A673 (cell line): Measurements from ENCODE around the gene ANO7. TPM values are rescaled to one million over a fixed set of nuclear protein-coding genes. Genes with fewer than 3 reads are reported as not detected.

ENCODE experiments used
- BruUV-seq: library from RNA; stranded (reverse); fragments of 400-500 nt; replicated peaks from 2 replicates; lab custom pipeline; 2021; lab: Mats Ljungman, UMichigan
- CTCF ChIA-PET: fragments of 300-600 bp; sonication (Branson Sonifier 250); formaldehyde crosslinking; loops from one replicate; lab custom pipeline; 2022; ENCODE audit warnings: antibody characterized with exemption; lab: Charles Lee
- POLR2A ChIA-PET: fragments of 300-600 bp; sonication (Branson Sonifier 250); formaldehyde crosslinking; loops from one replicate; lab custom pipeline; 2022; ENCODE audit warnings: antibody characterized with exemption; ENCODE audit not compliant: low non-redundant PET; lab: Charles Lee
- DNase-seq: peaks from one replicate; pipeline ENCODE4 v3.0.0-alpha.2; 2015; ENCODE audit warnings: low spot score
- H3K27ac ChIP-seq: fragments of 200-600 bp; sonication (generic); 2 replicates; pipeline ENCODE4 v1.5.1; 2016; ENCODE audit warnings: mixed run types, low read depth, mild to moderate bottlenecking, mixed read lengths, antibody characterized with exemption, low read length; ENCODE audit not compliant: poor library complexity, severe bottlenecking
- H3K27me3 ChIP-seq: fragments of 200-600 bp; sonication (generic); replicated peaks from 2 replicates; pipeline ENCODE4 v1.6.1; 2017; ENCODE audit warnings: mixed run types, low read depth, mild to moderate bottlenecking, mixed read lengths, antibody characterized with exemption, low read length; ENCODE audit not compliant: insufficient read depth, poor library complexity
- H3K36me3 ChIP-seq: fragments of 200-600 bp; sonication (generic); 2 replicates; pipeline ENCODE4 v1.6.1; 2016; ENCODE audit warnings: mixed run types, mild to moderate bottlenecking, mixed read lengths, antibody characterized with exemption, low read length; ENCODE audit not compliant: insufficient read depth, poor library complexity, severe bottlenecking
- H3K4me1 ChIP-seq: fragments of 200-600 bp; sonication (generic); 2 replicates; pipeline ENCODE4 v1.6.1; 2017; ENCODE audit warnings: mixed run types, mild to moderate bottlenecking, mixed read lengths, antibody characterized with exemption, low read length; ENCODE audit not compliant: insufficient read depth, poor library complexity, severe bottlenecking
- H3K4me3 ChIP-seq: fragments of 200-600 bp; sonication (generic); 2 replicates; pipeline ENCODE4 v1.5.1; 2016; ENCODE audit warnings: low read depth, mixed run types, mild to moderate bottlenecking, mixed read lengths, low read length; ENCODE audit not compliant: poor library complexity, severe bottlenecking
- H3K9me3 ChIP-seq: fragments of 200-600 bp; sonication (generic); 2 replicates; pipeline ENCODE4 v1.6.1; 2016; ENCODE audit warnings: mixed run types, low read depth, mild to moderate bottlenecking, mixed read lengths, antibody characterized with exemption, low read length; ENCODE audit not compliant: poor library complexity, severe bottlenecking
- EZH2 ChIP-seq: fragments of 200-600 bp; sonication (generic); IDR thresholded peaks from 2 replicates; pipeline ENCODE4 v1.6.1; 2017; ENCODE audit warnings: borderline replicate concordance, low read depth, mild to moderate bottlenecking, mixed read lengths, antibody characterized with exemption, low read length; ENCODE audit not compliant: poor library complexity, severe bottlenecking
- intact Hi-C: fragments of 100-400 bp; cut with micrococcal nuclease; formaldehyde crosslinking; loops from one replicate; pipeline ENCODE4 v1.10.0; 2022; ENCODE audit not compliant: unreplicated experiment
- total RNA-seq: library from RNA; stranded (reverse); gene quantifications from 2 replicates; pipeline ENCODE4 v1.2.3, GENCODE V29; 2021
- TF ChIP-seq, protein P1 (sequence below): fragments of 300-800, 200-600 bp; sonication (generic); conservative IDR thresholded peaks from 2 replicates; pipeline ENCODE4 v1.5.1; 2017; ENCODE audit warnings: low read depth, mild to moderate bottlenecking, antibody characterized with exemption, low read length, moderate library complexity, mixed read lengths

Gene ANO7
- total RNA-seq, 1 experiment from 2014 or later = 0.45 TPM

DNA sequence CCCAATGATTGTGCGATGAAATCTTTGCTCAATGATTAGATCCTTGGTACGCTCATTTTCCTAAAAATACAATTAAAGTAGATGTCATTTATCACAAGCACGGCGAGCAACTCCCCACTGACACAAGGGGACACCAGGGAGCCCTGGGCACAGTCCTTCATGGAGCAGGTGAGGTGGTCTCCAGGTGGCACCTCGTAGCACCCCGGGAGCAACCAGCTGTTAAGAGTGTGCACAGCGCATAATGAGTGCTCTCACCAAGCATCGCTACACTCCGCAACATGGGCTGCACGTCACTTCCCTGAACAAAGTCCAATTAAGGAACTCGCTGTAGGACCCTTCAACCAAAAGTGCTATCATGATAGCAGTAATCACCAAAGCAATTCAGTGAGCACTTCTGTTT is 59.8 kb downstream of the ANO7 start:
- H3K36me3 ChIP-seq = peaks cover 99% of the 10 kb centered on the region
- intact Hi-C loops = no loop called here
- TF ChIP-seq, protein P1, sequence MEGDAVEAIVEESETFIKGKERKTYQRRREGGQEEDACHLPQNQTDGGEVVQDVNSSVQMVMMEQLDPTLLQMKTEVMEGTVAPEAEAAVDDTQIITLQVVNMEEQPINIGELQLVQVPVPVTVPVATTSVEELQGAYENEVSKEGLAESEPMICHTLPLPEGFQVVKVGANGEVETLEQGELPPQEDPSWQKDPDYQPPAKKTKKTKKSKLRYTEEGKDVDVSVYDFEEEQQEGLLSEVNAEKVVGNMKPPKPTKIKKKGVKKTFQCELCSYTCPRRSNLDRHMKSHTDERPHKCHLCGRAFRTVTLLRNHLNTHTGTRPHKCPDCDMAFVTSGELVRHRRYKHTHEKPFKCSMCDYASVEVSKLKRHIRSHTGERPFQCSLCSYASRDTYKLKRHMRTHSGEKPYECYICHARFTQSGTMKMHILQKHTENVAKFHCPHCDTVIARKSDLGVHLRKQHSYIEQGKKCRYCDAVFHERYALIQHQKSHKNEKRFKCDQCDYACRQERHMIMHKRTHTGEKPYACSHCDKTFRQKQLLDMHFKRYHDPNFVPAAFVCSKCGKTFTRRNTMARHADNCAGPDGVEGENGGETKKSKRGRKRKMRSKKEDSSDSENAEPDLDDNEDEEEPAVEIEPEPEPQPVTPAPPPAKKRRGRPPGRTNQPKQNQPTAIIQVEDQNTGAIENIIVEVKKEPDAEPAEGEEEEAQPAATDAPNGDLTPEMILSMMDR = no peak
- TF ChIP-seq EZH2 = no peak
- BruUV-seq = no TSS peak
- H3K27ac ChIP-seq = no peak overlapping the region
- no peaks in the 10 kb centered on the region for H3K27me3 ChIP-seq
- ChIA-PET CTCF (no interaction called here), POLR2A (no interaction called here)
- no peak overlapping the region for H3K4me3 ChIP-seq
- H3K9me3 ChIP-seq = no peaks in the 10 kb centered on the region
- DNase-seq = no peak
- no peaks in the 10 kb centered on the region for H3K4me1 ChIP-seq

DNA sequence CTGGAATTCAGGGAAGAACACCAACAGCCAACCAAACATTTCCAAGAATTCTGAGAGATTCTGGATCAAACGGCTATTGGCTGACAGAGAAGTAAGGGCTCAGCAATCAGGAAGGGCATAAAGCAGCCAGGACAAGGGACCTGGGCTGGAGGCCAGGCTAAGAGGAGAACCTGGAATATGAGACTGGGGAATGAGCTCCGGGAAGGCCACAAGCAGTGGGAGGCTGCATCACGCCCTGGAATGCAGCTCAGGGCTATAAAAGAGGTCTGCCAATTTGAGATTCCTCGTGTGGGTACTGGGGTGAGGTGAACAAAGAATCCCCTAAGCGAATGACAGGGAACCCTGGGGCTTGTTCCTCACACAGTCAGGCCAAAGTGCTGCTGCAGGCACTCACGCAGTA is 60.4 kb downstream of the ANO7 start:
- H3K27me3 ChIP-seq = no peaks in the 10 kb centered on the region
- POLR2A ChIA-PET = no interaction called here
- H3K27ac ChIP-seq = no peak overlapping the region
- DNase-seq = no peak
- peaks cover 99% of the 10 kb centered on the region for H3K36me3 ChIP-seq
- no peaks in the 10 kb centered on the region for H3K4me1 ChIP-seq
- BruUV-seq = no TSS peak
- no peak for TF ChIP-seq EZH2
- TF ChIP-seq, protein P1 = no peak
- no peak overlapping the region for H3K4me3 ChIP-seq
- intact Hi-C loops = no loop called here
- H3K9me3 ChIP-seq = no peaks in the 10 kb centered on the region
- CTCF ChIA-PET = no interaction called here

DNA sequence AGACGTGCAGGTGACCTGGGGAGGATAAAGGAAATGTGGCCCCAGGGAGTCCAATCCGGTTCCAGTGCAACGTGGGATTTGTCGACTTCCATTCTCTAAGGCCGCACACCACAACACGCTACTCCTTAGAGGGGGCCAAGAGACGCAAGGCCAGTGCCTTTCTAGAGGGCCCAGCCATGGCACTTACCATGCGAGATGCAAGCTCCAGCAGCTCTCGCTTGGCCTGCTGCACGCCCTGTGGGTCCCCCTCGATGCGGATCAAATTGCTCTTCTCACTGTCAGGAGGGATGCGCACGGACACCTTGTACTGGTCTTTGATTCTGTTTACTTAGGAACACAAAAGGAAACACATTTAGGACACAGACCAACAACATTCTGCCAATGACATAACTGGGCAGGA is 61.2 kb downstream of the ANO7 start:
- TF ChIP-seq, protein P1 = no peak
- no peak for TF ChIP-seq EZH2
- ChIA-PET POLR2A (no interaction called here), CTCF (no interaction called here)
- Histone ChIP-seq H3K27ac (no peak overlapping the region), H3K36me3 (peaks cover 99% of the 10 kb centered on the region), H3K4me1 (no peaks in the 10 kb centered on the region), H3K9me3 (no peaks in the 10 kb centered on the region), H3K4me3 (no peak overlapping the region), H3K27me3 (no peaks in the 10 kb centered on the region)
- no peak for DNase-seq
- intact Hi-C loops = no loop called here
- BruUV-seq = no TSS peak
